DMS53 treated with DMSO at 0.1 percent for 48 hours (cell line): ENCODE data around the gene PNCK.
A peak's percentile ranks its signal among the peaks of the same experiment; 100 is the strongest.

ENCODE experiments used
- DNase-seq: peaks from one replicate; lab custom pipeline; 2025; ENCODE audit not compliant: unreplicated experiment; lab: John Stamatoyannopoulos, UW

PNCK gene

GRCh38 chrX:153662266-153662665 is 11.3 kb downstream of the PNCK start:
- no peak for DNase-seq

- DNase-seq = no peak
These were observed 14.3 kb downstream of the PNCK start for GRCh38 chrX:153659268-153659667.

- DNase-seq = no peak
These were observed 16.5 kb downstream of the PNCK start for GRCh38 chrX:153657161-153657560.

GRCh38 chrX:153653556-153653955 is 20.1 kb downstream of the PNCK start:
- DNase-seq = no peak

GRCh38 chrX:153651540-153652079 is 22.0 kb downstream of the PNCK start:
- no peak for DNase-seq

- no peak for DNase-seq
These were observed 22.7 kb downstream of the PNCK start for GRCh38 chrX:153650959-153651358.

- DNase-seq = no peak
These were observed 23.5 kb downstream of the PNCK start for GRCh38 chrX:153649915-153650782.

- DNase-seq = peak; percentile 44
These were observed 24.3 kb downstream of the PNCK start for GRCh38 chrX:153649178-153649914.

GRCh38 chrX:153648358-153649177 is 25.0 kb downstream of the PNCK start:
- DNase-seq = no peak

GRCh38 chrX:153647461-153648357 is 25.9 kb downstream of the PNCK start:
- DNase-seq = no peak

- DNase-seq = no peak
These were observed 26.8 kb downstream of the PNCK start, which contains the start of gene DUSP9 for GRCh38 chrX:153646620-153647373. DUSP9 (plus strand) TSS chrX:153647203; CDS start chrX:153647954, 751 bp downstream.

GRCh38 chrX:153645921-153646488 is 27.6 kb downstream of the PNCK start:
- no peak for DNase-seq

- DNase-seq = no peak
These were observed 28.5 kb downstream of the PNCK start for GRCh38 chrX:153645151-153645550.

- no peak for DNase-seq
These were observed 29.1 kb downstream of the PNCK start for GRCh38 chrX:153644356-153645125.

- DNase-seq = no peak
These were observed 29.9 kb downstream of the PNCK start for GRCh38 chrX:153643431-153644351.

- no peak for DNase-seq
These were observed 30.8 kb downstream of the PNCK start for GRCh38 chrX:153642655-153643430.
